Astrocyte (in vitro differentiated cells and primary cell): ENCODE data around the gene SNED1. TPM values are rescaled to one million over a fixed set of nuclear protein-coding genes. Genes with fewer than 3 reads are reported as not detected.

Source experiments
- DNase-seq: peaks from one replicate; pipeline ENCODE4 v3.0.0-alpha.2; 2010; ENCODE audit warnings: low read depth
- FAIRE-seq: peaks from 2 replicates; lab custom pipeline; 2011; peaks lifted over from hg19 to GRCh38; lab: Jason Lieb, UNC
- H2AFZ ChIP-seq: 2 replicates; pipeline ENCODE4 v1.6.0; 2012; ENCODE audit warnings: low read depth, low read length, inconsistent platforms
- H3K27ac ChIP-seq: 2 replicates; pipeline ENCODE4 v1.5.1; 2011; ENCODE audit warnings: low read depth, low read length, inconsistent platforms
- H3K27me3 ChIP-seq: 2 replicates; pipeline ENCODE4 v1.6.0; 2011; ENCODE audit warnings: low read length, inconsistent platforms; ENCODE audit not compliant: insufficient read depth
- H3K36me3 ChIP-seq: 2 replicates; pipeline ENCODE4 v1.5.1; 2011; ENCODE audit warnings: low read length, inconsistent platforms; ENCODE audit not compliant: insufficient read depth
- H3K4me1 ChIP-seq: 2 replicates; pipeline ENCODE4 v1.5.1; 2011; ENCODE audit warnings: low read length, inconsistent platforms; ENCODE audit not compliant: insufficient read depth
- H3K4me2 ChIP-seq: 2 replicates; pipeline ENCODE4 v1.6.0; 2012; ENCODE audit warnings: low read length, inconsistent platforms
- H3K4me3 ChIP-seq: 2 replicates; pipeline ENCODE4 v1.5.1; 2011; ENCODE audit warnings: low read depth, mild to moderate bottlenecking, low read length, inconsistent platforms; ENCODE audit not compliant: insufficient read depth
- H3K79me2 ChIP-seq: 2 replicates; pipeline ENCODE4 v1.6.0; 2012; ENCODE audit warnings: mild to moderate bottlenecking, low read length, inconsistent platforms; ENCODE audit not compliant: insufficient read depth
- H3K9ac ChIP-seq: 2 replicates; pipeline ENCODE4 v1.6.0; 2012; ENCODE audit warnings: mild to moderate bottlenecking, low read length, inconsistent platforms
- H3K9me3 ChIP-seq: 2 replicates; pipeline ENCODE4 v1.5.1; 2012; ENCODE audit warnings: low read depth, mild to moderate bottlenecking, low read length, inconsistent platforms; ENCODE audit not compliant: insufficient read depth
- H4K20me1 ChIP-seq: 2 replicates; pipeline ENCODE4 v1.6.0; 2012; ENCODE audit warnings: low read length, inconsistent platforms; ENCODE audit not compliant: insufficient read depth
- H3K27ac Mint-ChIP-seq: one replicate; pipeline ENCODE4 v1.8.0; 2021; ENCODE audit warnings: mild to moderate bottlenecking, mixed read lengths; ENCODE audit not compliant: unreplicated experiment
- H3K27me3 Mint-ChIP-seq: one replicate; pipeline ENCODE4 v1.8.0; 2021; ENCODE audit warnings: low read depth, mixed read lengths; ENCODE audit not compliant: unreplicated experiment
- H3K36me3 Mint-ChIP-seq: one replicate; pipeline ENCODE4 v1.8.0; 2021; ENCODE audit warnings: low read depth, mixed read lengths; ENCODE audit not compliant: unreplicated experiment
- H3K4me1 Mint-ChIP-seq: one replicate; pipeline ENCODE4 v1.8.0; 2021; ENCODE audit warnings: low read depth, mixed read lengths; ENCODE audit not compliant: unreplicated experiment
- H3K4me3 Mint-ChIP-seq: one replicate; pipeline ENCODE4 v1.8.0; 2021; ENCODE audit warnings: mild to moderate bottlenecking, moderate library complexity, mixed read lengths; ENCODE audit not compliant: unreplicated experiment
- H3K9me3 Mint-ChIP-seq: one replicate; pipeline ENCODE4 v1.8.0; 2021; ENCODE audit warnings: mild to moderate bottlenecking, mixed read lengths; ENCODE audit not compliant: unreplicated experiment
- CTCF ChIP-seq: IDR thresholded peaks from 2 replicates; pipeline ENCODE4 v1.5.1; 2011; ENCODE audit warnings: low read depth, mild to moderate bottlenecking, inconsistent platforms, low read length, moderate library complexity; ENCODE audit not compliant: insufficient read depth
- EZH2 ChIP-seq: IDR thresholded peaks from 2 replicates; pipeline ENCODE4 v1.6.1; 2012; ENCODE audit warnings: mild to moderate bottlenecking, low read length, inconsistent platforms; ENCODE audit not compliant: insufficient read depth
- total RNA-seq: library from RNA; stranded (reverse); gene quantifications from 2 replicates; pipeline ENCODE4 v1.2.1, GENCODE V29; 2021

SNED1 gene
- total RNA-seq, 1 donor from 2014 or later, result 0.23 TPM

- H3K4me3 Mint-ChIP-seq, result no peak overlapping the region
- H3K27me3 Mint-ChIP-seq, result peaks cover 22% of the 10 kb centered on the region
- no peak overlapping the region for H2AFZ ChIP-seq
- no peak overlapping the region for H3K27ac Mint-ChIP-seq
- H3K9me3 Mint-ChIP-seq, result no peaks in the 10 kb centered on the region
- H3K4me2 ChIP-seq, result no peak overlapping the region
- H3K9me3 ChIP-seq, result no peaks in the 10 kb centered on the region
- peaks cover 5% of the 10 kb centered on the region for H3K4me1 Mint-ChIP-seq
- H3K4me3 ChIP-seq, result no peak overlapping the region
- no peaks in the 10 kb centered on the region for H3K36me3 Mint-ChIP-seq
- H4K20me1 ChIP-seq, result no peaks in the 10 kb centered on the region
- no peak overlapping the region for H3K27ac ChIP-seq
- no peaks in the 10 kb centered on the region for H3K36me3 ChIP-seq
- H3K9ac ChIP-seq, result no peak overlapping the region
- no peak for DNase-seq
- peaks cover 3% of the 10 kb centered on the region for H3K4me1 ChIP-seq
- TF ChIP-seq CTCF, result no peak
- no peak for TF ChIP-seq EZH2
- H3K27me3 ChIP-seq, result peaks cover 17% of the 10 kb centered on the region
- H3K79me2 ChIP-seq, result no peaks in the 10 kb centered on the region
- no peak for FAIRE-seq
These were observed 43.7 kb upstream of the SNED1 start for GRCh38 chr2:240954436-240955305.

- no peak for DNase-seq
- H3K4me3 Mint-ChIP-seq, result no peak overlapping the region
- FAIRE-seq, result no peak
- Histone ChIP-seq H2AFZ (no peak overlapping the region), H3K27ac (no peak overlapping the region), H3K79me2 (no peaks in the 10 kb centered on the region), H3K27me3 (peaks cover 17% of the 10 kb centered on the region), H4K20me1 (no peaks in the 10 kb centered on the region), H3K4me2 (no peak overlapping the region), H3K9me3 (no peaks in the 10 kb centered on the region), H3K4me3 (no peak overlapping the region), H3K4me1 (peaks cover 3% of the 10 kb centered on the region), H3K36me3 (no peaks in the 10 kb centered on the region), H3K9ac (no peak overlapping the region)
- peaks cover 5% of the 10 kb centered on the region for H3K4me1 Mint-ChIP-seq
- H3K9me3 Mint-ChIP-seq, result no peaks in the 10 kb centered on the region
- no peaks in the 10 kb centered on the region for H3K36me3 Mint-ChIP-seq
- H3K27me3 Mint-ChIP-seq, result peaks cover 19% of the 10 kb centered on the region
- no peak overlapping the region for H3K27ac Mint-ChIP-seq
- TF ChIP-seq CTCF (no peak), EZH2 (no peak)
These were observed 42.9 kb upstream of the SNED1 start for GRCh38 chr2:240955306-240956170.
